CD4-positive, alpha-beta T cell treated with Interleukin-12 subunit alpha and Interleukin-12 subunit beta, for 1 hour (primary cell): ENCODE measurements around the gene PIGH.
"Not testable (repeated sequence)": the region's sequence is repeated elsewhere in the genome, so short reads cannot be mapped to it uniquely, and the experiment has no call there.

ENCODE experiments used
- DNase-seq: peaks from one replicate; pipeline ENCODE4 v3.0.0-alpha.2; 2020

Gene PIGH, protein sequence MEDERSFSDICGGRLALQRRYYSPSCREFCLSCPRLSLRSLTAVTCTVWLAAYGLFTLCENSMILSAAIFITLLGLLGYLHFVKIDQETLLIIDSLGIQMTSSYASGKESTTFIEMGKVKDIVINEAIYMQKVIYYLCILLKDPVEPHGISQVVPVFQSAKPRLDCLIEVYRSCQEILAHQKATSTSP

GRCh38 chr14:67599698-67600561 is at the start of gene PIGH:
PIGH (minus strand) TSS chr14:67600268; CDS start chr14:67600203, 65 bp downstream.
- peak; percentile 95 for DNase-seq

DNA sequence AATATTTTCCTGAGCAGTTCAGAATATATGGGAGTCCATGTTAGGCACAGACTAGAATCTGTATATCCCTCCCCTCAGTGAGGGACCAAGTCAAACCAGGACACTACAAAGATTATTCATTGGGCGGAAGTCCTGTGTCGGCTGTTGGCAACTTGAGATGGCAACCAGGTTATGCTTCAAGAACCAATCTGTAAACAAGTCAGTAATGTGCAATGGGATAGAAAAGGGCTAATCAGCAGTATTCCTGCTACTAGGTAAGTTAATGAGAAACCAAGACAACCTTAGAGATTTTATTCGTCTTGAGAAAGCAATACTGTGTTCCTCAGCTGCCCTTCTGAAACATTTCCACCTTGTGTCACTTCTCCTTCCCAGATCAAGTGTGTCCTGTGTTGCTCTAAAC is 46.1 kb upstream of the PIGH start:
- no peak for DNase-seq

DNA sequence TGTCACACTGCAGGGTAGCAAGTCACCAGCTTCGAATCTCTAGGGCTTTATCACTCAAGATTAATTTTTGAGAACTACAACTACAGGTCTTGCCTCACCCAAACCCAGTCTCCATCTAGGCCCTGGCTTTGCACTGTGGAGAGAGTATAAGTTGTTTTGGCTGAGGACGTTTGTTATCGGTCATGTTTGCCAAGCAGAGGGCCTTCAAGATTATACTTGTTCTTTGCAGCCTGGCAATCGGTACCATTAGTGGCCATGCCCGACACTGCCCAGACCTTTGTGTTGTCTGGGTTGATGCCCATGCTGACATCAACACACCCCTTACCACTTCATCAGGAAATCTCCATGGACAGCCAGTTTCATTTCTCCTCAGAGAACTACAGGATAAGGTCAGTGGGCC is 45.3 kb upstream of the PIGH start:
- no peak for DNase-seq

GRCh38 chr14:67644428-67644827 is 44.4 kb upstream of the PIGH start:
- DNase-seq: no peak

DNA sequence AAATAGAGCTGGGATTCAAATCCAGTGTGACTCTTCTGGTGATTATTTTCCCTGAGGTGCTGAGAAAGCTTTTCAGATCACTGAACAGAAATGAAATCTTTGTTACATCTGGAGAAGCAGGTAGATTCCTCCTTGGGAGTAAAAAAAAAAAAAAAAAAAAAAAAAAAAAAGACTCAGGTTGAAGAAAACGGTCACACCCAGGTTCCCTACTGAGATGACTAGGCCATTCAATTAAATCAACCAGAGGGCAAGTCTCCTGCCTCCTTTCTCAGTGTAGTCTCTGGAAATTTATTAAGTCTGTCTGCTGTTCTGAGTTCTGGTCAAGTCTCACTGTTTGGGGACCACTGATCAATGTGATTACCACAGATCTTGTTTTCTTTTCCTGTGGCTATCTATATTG is 43.6 kb upstream of the PIGH start:
- DNase-seq: no peak

DNA sequence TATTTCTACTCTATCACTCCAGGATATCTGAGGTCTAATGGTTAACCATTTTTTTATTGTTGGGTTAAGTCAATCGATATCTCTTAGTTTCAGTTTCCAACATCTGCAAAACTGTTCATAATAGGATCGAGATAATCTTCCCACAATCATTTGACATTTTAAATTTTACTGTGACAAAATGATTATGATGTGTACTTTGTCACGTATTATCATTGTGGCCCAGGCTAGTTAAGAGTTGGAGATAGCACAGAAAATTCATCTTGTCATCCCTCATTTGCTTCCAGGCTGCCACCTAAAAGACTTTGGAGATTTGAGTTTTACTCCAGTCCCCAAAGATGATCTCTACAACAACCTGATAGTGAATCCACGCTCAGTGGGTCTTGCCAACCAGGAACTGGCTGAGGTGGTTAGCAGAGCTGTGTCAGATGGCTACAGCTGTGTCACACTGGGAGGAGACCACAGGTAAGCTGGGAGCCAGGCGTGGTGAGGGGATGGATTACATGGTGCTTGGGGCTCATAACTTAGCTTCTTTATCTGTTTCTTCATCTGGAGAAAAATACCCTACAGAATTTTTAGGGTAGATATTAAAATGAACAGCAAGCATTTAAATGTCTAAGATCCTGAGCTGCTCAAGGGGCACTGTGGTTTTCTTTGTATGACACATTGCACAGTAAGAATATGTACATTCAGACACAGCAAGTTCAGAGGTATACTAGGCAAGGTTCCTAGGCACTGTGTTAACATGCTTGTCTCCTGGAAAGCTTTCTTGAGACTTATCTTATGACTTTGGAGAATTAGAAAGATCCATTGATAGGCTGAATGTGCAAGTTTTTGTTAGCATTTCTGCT is 42.1 kb upstream of the PIGH start:
- DNase-seq: no peak

- no peak for DNase-seq
Measured at GRCh38 chr14:67641480-67641879, 41.4 kb upstream of the PIGH start.

DNA sequence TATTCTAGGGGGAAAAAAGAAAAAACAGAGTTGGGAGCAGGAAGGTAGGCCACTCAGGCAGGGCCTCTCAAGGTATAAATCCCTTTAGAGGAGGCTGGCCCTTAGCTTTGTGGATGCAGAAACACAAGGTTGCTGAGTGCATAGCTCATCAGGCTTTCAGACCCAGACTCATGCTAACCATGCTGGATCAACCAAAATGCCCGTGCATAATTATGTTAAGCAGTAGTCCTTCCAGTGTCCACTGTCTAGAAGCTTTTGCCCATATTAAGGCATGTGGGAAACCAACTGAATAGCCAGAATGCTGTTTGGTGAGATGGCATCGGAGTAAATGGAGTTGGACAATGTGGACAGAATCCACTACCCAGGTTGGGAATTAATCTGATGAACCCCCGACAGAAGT is 38.6 kb upstream of the PIGH start:
- no peak for DNase-seq

DNA sequence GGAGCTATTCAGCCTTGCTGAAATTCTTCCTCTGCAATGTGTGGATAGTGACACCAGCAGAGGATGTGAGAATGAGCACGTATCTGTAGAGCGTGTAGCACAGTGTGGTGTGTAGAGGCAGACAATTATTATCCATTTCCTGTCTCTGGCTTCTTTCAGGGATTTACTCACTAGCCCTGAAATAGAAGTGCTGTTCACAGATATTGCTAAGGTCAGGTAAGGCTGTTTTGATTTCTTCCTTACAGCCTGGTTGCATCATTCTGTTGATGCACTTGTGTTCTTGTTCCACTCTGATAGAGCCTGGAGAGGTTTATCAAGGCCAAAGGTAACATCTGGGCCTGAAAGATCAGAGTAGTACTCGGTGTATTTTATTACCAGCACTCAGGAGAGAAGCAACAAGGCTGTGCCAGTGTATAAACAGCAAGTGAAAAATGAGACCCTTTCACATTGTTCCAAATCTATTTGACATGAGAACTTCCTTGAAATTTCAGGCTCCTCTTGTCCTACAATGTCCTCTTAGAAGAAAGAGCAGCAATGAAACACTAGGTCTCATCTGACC is 36.4 kb upstream of the PIGH start:
- no peak for DNase-seq

DNA sequence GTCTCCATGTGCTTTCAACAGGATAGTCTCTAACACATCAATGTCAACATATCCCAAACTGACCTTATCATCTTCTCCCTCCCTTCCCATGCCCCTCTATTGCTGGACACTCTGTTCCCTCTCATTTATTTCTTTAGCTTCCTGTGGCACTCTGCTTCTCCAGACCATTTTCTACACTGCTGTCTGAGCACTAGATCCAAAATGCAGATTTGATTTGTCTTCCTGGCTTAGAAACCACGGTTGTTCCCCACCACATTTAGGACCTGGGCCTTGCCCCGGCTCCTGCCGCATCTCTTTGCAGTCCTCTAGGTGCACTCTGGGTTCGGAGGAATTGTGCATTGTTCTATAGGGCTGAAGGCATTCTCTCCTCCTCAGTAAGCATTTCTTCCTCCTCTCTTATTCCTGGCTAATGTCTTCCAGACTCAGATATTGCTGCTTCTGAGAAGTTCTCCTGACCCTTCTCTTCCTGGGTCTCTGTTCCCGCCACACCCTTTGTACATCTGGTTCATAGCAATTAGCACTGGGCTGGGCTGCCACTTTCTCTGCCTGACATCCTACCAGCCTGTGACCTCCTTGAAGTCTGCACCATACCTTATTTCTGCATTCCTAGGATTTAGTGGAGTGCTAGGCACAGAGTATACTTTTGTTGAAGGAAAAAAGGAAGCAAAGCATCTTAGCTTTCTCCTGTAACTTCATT is 33.5 kb upstream of the PIGH start:
- no peak for DNase-seq

GRCh38 chr14:67630938-67631337 is 30.9 kb upstream of the PIGH start:
- no peak for DNase-seq

DNA sequence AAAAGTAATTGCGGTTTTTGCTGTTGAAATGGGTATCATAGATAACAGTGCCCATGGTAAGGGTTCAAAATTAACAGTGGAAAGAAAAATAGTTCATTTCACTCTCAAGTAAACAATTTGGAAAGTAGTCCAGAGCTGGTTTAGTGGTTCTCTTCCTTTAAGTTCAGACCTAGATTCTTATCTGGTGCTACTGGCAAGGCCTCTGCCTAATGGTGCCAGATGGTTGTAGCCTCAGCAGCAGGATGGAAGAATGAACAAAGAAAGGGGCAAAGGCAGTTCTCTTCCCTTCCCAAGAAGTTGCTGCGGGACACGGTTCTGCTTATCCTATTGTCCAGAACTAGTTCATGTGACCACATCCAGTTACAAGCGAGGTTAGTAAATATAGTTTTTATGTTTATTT is 30.1 kb upstream of the PIGH start:
- no peak for DNase-seq

DNA sequence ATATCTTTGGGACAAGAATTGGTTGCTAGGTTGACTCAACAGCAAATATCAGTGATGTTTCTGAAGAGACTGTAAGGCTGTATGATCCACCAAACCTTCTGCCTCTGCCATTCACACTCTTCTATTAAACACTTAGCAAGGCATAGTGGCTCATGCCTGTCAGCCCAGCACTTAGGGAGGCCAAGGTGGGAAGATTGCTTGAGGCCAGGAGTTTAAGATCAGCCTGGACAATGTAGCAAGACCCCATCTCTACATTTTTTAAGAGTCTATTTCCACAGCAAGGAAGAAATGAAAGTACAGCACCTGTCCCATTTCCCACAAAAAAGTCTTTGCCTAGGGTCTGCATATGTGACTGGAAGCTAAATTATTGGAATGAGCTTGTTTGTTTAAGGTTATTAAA is 27.5 kb upstream of the PIGH start:
- DNase-seq: no peak

GRCh38 chr14:67626131-67626530 is 26.1 kb upstream of the PIGH start:
- not testable (repeated sequence) for DNase-seq

DNA sequence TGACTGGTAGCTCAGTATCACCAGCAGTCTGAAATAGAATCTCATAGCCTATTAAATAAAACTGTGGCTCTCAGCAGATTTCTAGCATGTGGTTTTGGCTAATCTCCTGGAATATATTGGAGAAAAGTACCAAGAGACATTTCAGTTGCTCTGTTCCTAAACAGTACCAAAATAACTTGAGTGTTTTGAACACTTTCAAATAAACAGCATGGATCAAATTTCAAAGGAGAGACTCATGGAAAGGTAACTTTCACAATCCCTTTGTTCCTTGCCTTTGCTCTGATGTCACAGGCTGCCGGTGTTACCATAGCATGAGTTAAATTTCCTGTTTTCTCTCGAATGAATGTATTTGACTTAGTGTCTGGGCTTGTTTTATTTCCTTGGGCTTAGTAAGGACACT is 23.0 kb upstream of the PIGH start:
- no peak for DNase-seq

DNA sequence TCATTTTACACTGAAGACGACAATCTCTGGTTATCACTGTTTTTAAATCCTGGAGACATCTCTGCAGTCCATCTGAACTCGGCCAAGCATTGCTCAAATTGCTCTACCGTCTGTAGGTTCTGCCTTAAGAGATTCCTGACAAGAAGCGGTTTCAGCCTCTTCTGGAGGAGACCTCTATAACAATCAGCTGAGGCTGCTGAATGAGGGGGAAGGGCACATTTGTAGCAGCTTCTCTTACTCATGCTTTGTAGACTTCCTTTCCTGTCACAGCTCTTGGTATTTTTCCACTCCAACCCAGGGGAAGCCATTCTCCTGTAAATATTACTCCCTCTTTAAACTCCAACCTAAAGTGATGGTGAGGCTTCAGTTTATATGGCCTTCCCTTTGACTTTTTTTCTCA is 22.6 kb upstream of the PIGH start:
- no peak for DNase-seq

DNA sequence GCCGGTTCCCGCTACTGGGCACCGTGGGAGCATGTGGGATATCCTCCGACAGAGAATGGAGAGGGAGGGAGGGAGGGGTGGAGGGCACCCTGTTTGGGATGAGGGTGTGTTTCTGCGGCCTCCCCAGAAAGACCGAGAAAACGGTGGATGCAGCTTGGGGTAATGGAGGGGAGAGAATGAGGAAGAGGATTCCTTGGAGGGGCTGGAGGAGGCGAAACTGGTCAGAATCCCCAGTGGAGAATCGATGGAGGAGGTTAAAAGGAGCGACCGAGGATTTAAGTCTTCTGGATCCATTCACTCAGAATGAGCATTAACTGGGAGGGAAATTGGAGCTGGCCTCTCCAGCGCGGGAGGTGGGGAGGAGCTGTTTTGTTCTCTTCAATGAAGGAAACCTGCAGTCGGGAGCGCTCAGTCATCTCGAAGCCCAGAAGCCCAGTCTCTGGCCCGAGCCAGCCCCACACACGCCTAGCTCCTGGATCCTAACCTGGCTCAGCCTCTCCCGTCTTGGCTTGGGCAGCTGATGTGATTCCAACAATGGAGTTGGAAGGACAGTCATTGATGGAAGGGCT is 20.2 kb upstream of the PIGH start:
- DNase-seq: no peak

DNA sequence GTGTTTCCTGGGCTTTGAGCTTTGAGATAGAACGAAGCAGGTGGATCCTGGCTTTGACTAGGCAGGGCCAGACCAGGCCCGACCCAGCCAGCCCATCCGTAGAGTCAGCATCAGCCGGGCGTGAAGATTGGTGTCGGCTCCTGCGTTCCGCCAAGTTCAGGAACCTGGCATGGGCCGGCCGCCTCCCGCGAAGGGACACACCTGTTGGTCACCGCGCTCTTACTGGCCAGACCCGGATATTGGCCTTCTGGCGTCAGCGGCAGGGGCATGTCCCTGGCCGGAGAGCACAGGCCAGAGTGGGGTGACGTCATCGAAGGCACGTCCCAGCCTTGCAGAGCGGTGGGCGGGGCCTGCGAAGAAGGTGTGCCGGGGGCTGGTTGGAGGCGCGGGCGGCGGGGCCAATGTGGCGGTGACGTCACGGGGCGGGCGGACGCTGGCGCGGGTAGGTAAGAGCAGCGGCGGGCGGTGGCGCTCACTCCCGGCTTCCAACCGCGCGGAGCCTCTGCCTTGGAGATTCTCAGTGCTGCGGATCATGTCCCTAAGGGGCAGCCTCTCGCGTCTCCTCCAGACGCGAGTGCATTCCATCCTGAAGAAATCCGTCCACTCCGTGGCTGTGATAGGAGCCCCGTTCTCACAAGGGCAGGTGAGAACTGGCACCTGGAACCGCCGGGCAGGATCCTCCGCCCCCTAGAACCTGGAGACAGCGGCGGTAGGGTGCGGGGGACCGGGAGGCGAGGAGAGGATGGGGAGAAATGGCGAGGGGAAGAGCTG is 19.6 kb upstream of the PIGH start, which contains the start of gene ARG2:
TSS of gene ARG2 (plus strand) at position 475 of the 771 bp plus-strand sequence. CDS start at position 533, 58 bp downstream.
- DNase-seq: peak; percentile 98

DNA sequence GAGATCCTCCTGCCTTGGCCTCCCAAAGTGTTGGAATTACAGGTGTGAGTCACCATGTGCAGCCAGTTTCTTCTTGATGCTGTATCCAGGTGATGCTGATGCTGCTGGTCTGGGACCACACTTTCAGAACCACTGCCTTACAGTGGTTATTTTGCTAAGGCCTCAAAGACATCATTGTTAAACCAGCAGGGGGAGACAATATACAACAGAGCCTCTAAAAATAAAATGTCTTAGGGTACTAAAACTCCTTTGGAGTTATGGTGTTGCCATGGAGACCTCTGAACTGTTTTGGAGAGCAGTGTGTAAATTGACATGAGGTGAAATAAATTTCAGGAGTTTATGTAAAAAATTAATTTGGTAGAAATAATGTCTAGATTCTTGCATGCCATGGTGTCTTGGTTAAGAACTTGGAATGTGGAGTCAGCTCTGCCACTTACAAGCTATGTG is 18.6 kb upstream of the PIGH start:
- peak; percentile 85 for DNase-seq

- no peak for DNase-seq
Measured at GRCh38 chr14:67610491-67610890, 10.4 kb upstream of the PIGH start.

DNA sequence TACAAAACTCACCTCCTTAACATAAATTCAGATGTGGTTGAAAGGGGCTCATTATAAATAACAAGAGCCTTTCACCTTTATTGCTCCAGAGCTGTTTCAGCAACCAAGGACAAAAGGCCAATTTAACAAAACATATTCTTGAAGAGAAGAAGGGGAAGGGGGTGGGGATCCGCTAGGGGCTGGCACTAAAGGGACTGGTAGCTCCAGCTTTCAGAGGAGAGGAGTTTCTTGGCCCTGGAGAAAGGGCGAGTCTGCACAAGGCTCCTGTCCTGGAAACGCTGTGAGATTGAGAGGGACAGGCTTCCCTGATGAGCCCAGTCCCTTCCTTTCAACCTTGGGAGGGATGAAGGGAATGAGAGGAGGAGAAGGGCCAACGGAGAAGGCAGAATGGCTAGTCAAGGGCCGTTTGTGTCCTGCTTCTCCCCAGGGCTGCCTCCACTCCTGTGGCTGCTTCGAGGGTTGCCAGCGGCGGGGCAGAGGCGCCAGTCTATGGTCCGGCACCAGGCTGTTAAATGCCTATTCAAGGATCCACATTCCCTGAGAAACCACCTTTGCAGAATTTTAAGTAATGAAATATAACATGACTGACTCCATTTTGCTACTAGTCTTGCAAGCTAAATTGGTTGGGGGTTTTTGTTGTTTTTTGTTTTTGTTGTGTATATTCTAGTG is 9.7 kb upstream of the PIGH start:
- DNase-seq: no peak
